GM23338 (cell line): Measurements from ENCODE around the gene PDE5A. TPM values are rescaled to one million over a fixed set of nuclear protein-coding genes. Genes with fewer than 3 reads are reported as not detected.

Source experiments
- ATAC-seq: fragments of 200-7000 bp; cut with Tn5 transposase; 3 replicates; pipeline ENCODE4 v1.9.1; 2020
- DNase-seq: peaks from one replicate; pipeline ENCODE4 v3.0.0-alpha.2; 2015; ENCODE audit warnings: low spot score
- H2AFZ ChIP-seq: fragments of 200-600 bp; sonication (generic); 2 replicates; pipeline ENCODE4 v1.8.0; 2016; ENCODE audit warnings: antibody characterized with exemption, mild to moderate bottlenecking, moderate library complexity
- H3F3A ChIP-seq: fragments of 200-600 bp; sonication (generic); replicated peaks from 2 replicates; pipeline ENCODE4 v1.8.0; 2017; ENCODE audit warnings: antibody characterized with exemption, mixed run types, low read depth
- H3K27ac ChIP-seq: fragments of 200-600 bp; sonication (generic); 2 replicates; pipeline ENCODE4 v1.6.1; 2016; ENCODE audit warnings: low read depth
- H3K27me3 ChIP-seq: fragments of 200-600 bp; sonication (generic); 2 replicates; pipeline ENCODE4 v1.8.0; 2016; ENCODE audit warnings: mild to moderate bottlenecking, mixed run types, moderate library complexity; ENCODE audit not compliant: insufficient read depth
- H3K36me3 ChIP-seq: fragments of 200-600 bp; sonication (generic); 2 replicates; pipeline ENCODE4 v1.8.0; 2016; ENCODE audit warnings: mild to moderate bottlenecking; ENCODE audit not compliant: insufficient read depth
- H3K4me1 ChIP-seq: fragments of 200-600 bp; sonication (generic); 2 replicates; pipeline ENCODE4 v1.8.0; 2016; ENCODE audit warnings: mild to moderate bottlenecking, moderate library complexity; ENCODE audit not compliant: insufficient read depth
- H3K4me2 ChIP-seq: fragments of 200-600 bp; sonication (generic); 2 replicates; pipeline ENCODE4 v1.7.1; 2017; ENCODE audit warnings: mixed run types
- H3K4me3 ChIP-seq: fragments of 200-600 bp; sonication (generic); 2 replicates; pipeline ENCODE4 v1.6.1; 2016; ENCODE audit warnings: mixed run types
- H3K79me2 ChIP-seq: fragments of 200-600 bp; sonication (generic); replicated peaks from 2 replicates; pipeline ENCODE4 v1.8.0; 2017; ENCODE audit warnings: mild to moderate bottlenecking; ENCODE audit not compliant: insufficient read depth
- H3K9me2 ChIP-seq: fragments of 200-600 bp; sonication (generic); 2 replicates; pipeline ENCODE4 v1.8.0; 2017; ENCODE audit not compliant: insufficient read depth
- H4K20me1 ChIP-seq: fragments of 200-600 bp; sonication (generic); replicated peaks from 2 replicates; pipeline ENCODE4 v1.8.0; 2017; ENCODE audit warnings: mild to moderate bottlenecking; ENCODE audit not compliant: insufficient read depth
- H3K27ac Mint-ChIP-seq: 2 replicates; pipeline ENCODE4 v1.8.0; 2020; ENCODE audit warnings: inconsistent platforms, mild to moderate bottlenecking, moderate library complexity, mixed read lengths
- H3K27me3 Mint-ChIP-seq: 3 replicates; pipeline ENCODE4 v1.8.0; 2022; ENCODE audit warnings: low read depth, mild to moderate bottlenecking, moderate library complexity, mixed read lengths, inconsistent platforms; ENCODE audit not compliant: insufficient read depth, poor library complexity
- H3K36me3 Mint-ChIP-seq: 3 replicates; pipeline ENCODE4 v1.8.0; 2021; ENCODE audit warnings: low read depth, mild to moderate bottlenecking, inconsistent platforms, moderate library complexity, mixed read lengths
- H3K4me1 Mint-ChIP-seq: 3 replicates; pipeline ENCODE4 v1.8.0; 2020; ENCODE audit warnings: mild to moderate bottlenecking, inconsistent platforms, mixed read lengths
- H3K4me3 Mint-ChIP-seq: 3 replicates; pipeline ENCODE4 v1.8.0; 2021; ENCODE audit warnings: moderate library complexity, mild to moderate bottlenecking, inconsistent platforms, mixed read lengths
- H3K9me3 Mint-ChIP-seq: 3 replicates; pipeline ENCODE4 v1.8.0; 2020; ENCODE audit warnings: moderate library complexity, mild to moderate bottlenecking, inconsistent platforms, mixed read lengths
- CREB1 ChIP-seq: fragments of 250-450 bp; sonication (Bioruptor Pico); IDR thresholded peaks from 2 replicates; pipeline ENCODE4 v1.5.0; 2020; ENCODE audit warnings: low read depth, mild to moderate bottlenecking, moderate library complexity
- CTCF ChIP-seq, 2 experiments: fragments of 200-600 bp in 1 of 2; sonication (generic) in 1 of 2; conservative IDR thresholded peaks; 2 replicates each; pipeline versions ENCODE4 v1.5.1 to v1.6.1; 2016 to 2017; ENCODE audit warnings: antibody characterized with exemption in 2 of 2, low read depth in 2 of 2, mild to moderate bottlenecking in 2 of 2, moderate library complexity in 1 of 2
- ETS1 ChIP-seq: IDR thresholded peaks from 2 replicates; pipeline ENCODE4 v1.6.1; 2016; ENCODE audit warnings: antibody characterized with exemption
- EZH2 ChIP-seq: fragments of 200-600 bp; sonication (generic); IDR thresholded peaks from one replicate; pipeline ENCODE4 v1.8.0; 2017; ENCODE audit warnings: antibody characterized with exemption, mild to moderate bottlenecking, low read depth; ENCODE audit not compliant: unreplicated experiment
- EZH2phosphoT487 ChIP-seq: fragments of 200-600 bp; sonication (generic); IDR thresholded peaks from one replicate; pipeline ENCODE4 v1.8.1; 2018; ENCODE audit warnings: antibody characterized with exemption; ENCODE audit not compliant: unreplicated experiment
- JUNB ChIP-seq: IDR thresholded peaks from one replicate; pipeline ENCODE4 v1.6.1; 2016; ENCODE audit warnings: antibody characterized with exemption; ENCODE audit not compliant: unreplicated experiment
- NANOG ChIP-seq: IDR thresholded peaks from 2 replicates; pipeline ENCODE4 v1.6.1; 2016; ENCODE audit warnings: antibody characterized with exemption, borderline replicate concordance
- POLR2AphosphoS5 ChIP-seq: IDR thresholded peaks from 2 replicates; pipeline ENCODE4 v1.6.1; 2016; ENCODE audit warnings: antibody characterized with exemption, low read depth
- REST ChIP-seq: IDR thresholded peaks from one replicate; pipeline ENCODE4 v1.6.1; 2018; ENCODE audit warnings: antibody characterized with exemption; ENCODE audit not compliant: unreplicated experiment
- ZNF331 ChIP-seq: fragments of 250-450 bp; sonication (Bioruptor Pico); IDR thresholded peaks from 2 replicates; pipeline ENCODE4 v1.5.0; 2020; ENCODE audit warnings: low read depth, mild to moderate bottlenecking, moderate library complexity
- ZNF462 ChIP-seq: fragments of 250-450 bp; sonication (Bioruptor Pico); IDR thresholded peaks from 2 replicates; pipeline ENCODE4 v1.5.0; 2020; ENCODE audit warnings: mild to moderate bottlenecking, moderate library complexity
- polyA plus RNA-seq: library from polyadenylated mRNA; unstranded; fragments of >200 nt; fragmentation: Nextera tagmentation; extraction: Ambion mirVana; gene quantifications from 2 replicates; pipeline ENCODE4 v1.2.1, GENCODE V29; 2016
- total RNA-seq: library from RNA; depleted of rRNA; stranded (reverse); fragments of >200 nt; shearing (Covaris generic); gene quantifications from 2 replicates; pipeline ENCODE4 v1.2.3, GENCODE V29; 2014

The PDE5A gene
- total and polyA plus RNA-seq, 2 experiments from 2014 or later: 15.0 to 22.6 TPM

- TF ChIP-seq REST (no peak), POLR2AphosphoS5 (no peak), CREB1 (CRISPR knock-in tag) (no peak), ETS1 (no peak), JUNB (no peak), ZNF331 (CRISPR knock-in tag) (no peak)
These were observed 25.4 kb upstream of the PDE5A start (continued) for GRCh38 chr4:119653990-119654389.

GRCh38 chr4:119652998-119653397 is 24.4 kb upstream of the PDE5A start:
- Mint-ChIP-seq H3K4me3 (no peak overlapping the region), H3K27me3 (no peaks in the 10 kb centered on the region), H3K36me3 (no peaks in the 10 kb centered on the region), H3K4me1 (no peaks in the 10 kb centered on the region), H3K9me3 (no peaks in the 10 kb centered on the region), H3K27ac (no peak overlapping the region)
- Histone ChIP-seq H2AFZ (no peak overlapping the region), H3K4me2 (no peak overlapping the region), H3K79me2 (no peaks in the 10 kb centered on the region), H3K36me3 (no peaks in the 10 kb centered on the region), H3K4me3 (no peak overlapping the region), H4K20me1 (no peaks in the 10 kb centered on the region), H3F3A (no peaks in the 10 kb centered on the region), H3K27me3 (no peaks in the 10 kb centered on the region), H3K9me2 (peaks cover 3% of the 10 kb centered on the region), H3K4me1 (no peaks in the 10 kb centered on the region), H3K27ac (no peak overlapping the region)
- DNase-seq: no peak
- no peak for ATAC-seq
- TF ChIP-seq ZNF331 (CRISPR knock-in tag) (no peak), NANOG (no peak), POLR2AphosphoS5 (no peak), ZNF462 (CRISPR knock-in tag) (no peak), CTCF (conservative IDR thresholded peaks at IDR 0.05; ENCODE audit: low read depth in 2 of 2) (no peak), JUNB (no peak), CREB1 (CRISPR knock-in tag) (no peak), ETS1 (no peak), EZH2phosphoT487 (no peak), EZH2 (no peak)
